ENCODE measurements around the gene ZCCHC14.

Gene ZCCHC14

GRCh38 chr16:87375426-87376135 is 117.2 kb downstream of the ZCCHC14 start:
- Histone ChIP-seq H3K9ac (no peak overlapping the region), H3K4me1 (ENCODE audit: low read depth, poor library complexity, severe bottlenecking) (peaks cover 42% of the 10 kb centered on the region), H3K36me3 (ENCODE audit: insufficient read depth) (no peaks in the 10 kb centered on the region), H3K27me3 (ENCODE audit: insufficient read depth, low read depth) (no peaks in the 10 kb centered on the region), H3K4me2 (no peak overlapping the region), H3K4me3 (IDR thresholded peaks at IDR 0.05; ENCODE audit: insufficient read depth, low read depth, low read length) (no peak overlapping the region), H3K27ac (no peak overlapping the region), H4K20me1 (ENCODE audit: insufficient read depth) (peaks cover 8% of the 10 kb centered on the region; the same call in 1 of the 2 replicates), H2AFZ (ENCODE audit: low read depth) (no peak overlapping the region), H3K79me2 (ENCODE audit: insufficient read depth, low read depth) (peaks cover 94% of the 10 kb centered on the region)
- no peak for TF ChIP-seq CTCF (conservative IDR thresholded peaks at IDR 0.05; ENCODE audit: low read depth, low read length)

- Histone ChIP-seq H4K20me1 (ENCODE audit: insufficient read depth) (peaks cover 4% of the 10 kb centered on the region; the same call in 1 of the 2 replicates), H3K79me2 (ENCODE audit: insufficient read depth, low read depth) (peaks cover 94% of the 10 kb centered on the region), H2AFZ (ENCODE audit: low read depth) (no peak overlapping the region), H3K9ac (no peak overlapping the region), H3K27me3 (ENCODE audit: insufficient read depth, low read depth) (no peaks in the 10 kb centered on the region), H3K27ac (no peak overlapping the region), H3K36me3 (ENCODE audit: insufficient read depth) (no peaks in the 10 kb centered on the region), H3K4me3 (IDR thresholded peaks at IDR 0.05; ENCODE audit: insufficient read depth, low read depth, low read length) (no peak overlapping the region), H3K4me1 (ENCODE audit: low read depth, poor library complexity, severe bottlenecking) (peaks cover 32% of the 10 kb centered on the region), H3K4me2 (no peak overlapping the region)
- TF ChIP-seq CTCF (conservative IDR thresholded peaks at IDR 0.05; ENCODE audit: low read depth, low read length), result no peak
Measured at GRCh38 chr16:87374313-87374712, 118.5 kb downstream of the ZCCHC14 start.

GRCh38 chr16:87372305-87372704 is 120.5 kb downstream of the ZCCHC14 start:
- no peak for TF ChIP-seq CTCF (conservative IDR thresholded peaks at IDR 0.05; ENCODE audit: low read depth, low read length)
- Histone ChIP-seq H3K4me2 (no peak overlapping the region), H4K20me1 (ENCODE audit: insufficient read depth) (no peaks in the 10 kb centered on the region; the same call in 1 of the 2 replicates), H3K4me1 (ENCODE audit: low read depth, poor library complexity, severe bottlenecking) (peaks cover 16% of the 10 kb centered on the region), H3K27ac (no peak overlapping the region), H3K27me3 (ENCODE audit: insufficient read depth, low read depth) (no peaks in the 10 kb centered on the region), H3K79me2 (ENCODE audit: insufficient read depth, low read depth) (peaks cover 95% of the 10 kb centered on the region), H3K36me3 (ENCODE audit: insufficient read depth) (no peaks in the 10 kb centered on the region), H3K4me3 (IDR thresholded peaks at IDR 0.05; ENCODE audit: insufficient read depth, low read depth, low read length) (no peak overlapping the region), H2AFZ (ENCODE audit: low read depth) (no peak overlapping the region), H3K9ac (no peak overlapping the region)

GRCh38 chr16:87371261-87371866 is 121.5 kb downstream of the ZCCHC14 start:
- Histone ChIP-seq H3K36me3 (ENCODE audit: insufficient read depth) (no peaks in the 10 kb centered on the region), H3K4me3 (IDR thresholded peaks at IDR 0.05; ENCODE audit: insufficient read depth, low read depth, low read length) (no peak overlapping the region), H3K79me2 (ENCODE audit: insufficient read depth, low read depth) (peaks cover 94% of the 10 kb centered on the region), H3K4me2 (no peak overlapping the region), H3K27ac (no peak overlapping the region), H2AFZ (ENCODE audit: low read depth) (no peak overlapping the region), H3K27me3 (ENCODE audit: insufficient read depth, low read depth) (no peaks in the 10 kb centered on the region), H3K4me1 (ENCODE audit: low read depth, poor library complexity, severe bottlenecking) (peaks cover 6% of the 10 kb centered on the region), H3K9ac (no peak overlapping the region), H4K20me1 (ENCODE audit: insufficient read depth) (no peaks in the 10 kb centered on the region; the same call in 1 of the 2 replicates)
- TF ChIP-seq CTCF (conservative IDR thresholded peaks at IDR 0.05; ENCODE audit: low read depth, low read length), result no peak
